Psoas muscle (tissue), 8 donors: Measurements from ENCODE around the gene SPG21. TPM values are rescaled to one million over a fixed set of nuclear protein-coding genes. Genes with fewer than 3 reads are reported as not detected.

Experiments used
- ATAC-seq, 4 donors: fragments of 200-7000 bp; cut with Tn5 transposase; one replicate each; pipeline ENCODE4 v1.9.1; 2020; ENCODE audit warnings: moderate library complexity in 3 of 4, mild to moderate bottlenecking in 2 of 4
- DNase-seq, 2 donors: peaks; one replicate each; pipeline ENCODE4 v3.0.0-alpha.2; 2020
- H3K27ac ChIP-seq: fragments of 200-600 bp; one replicate; pipeline ENCODE4 v1.8.0; 2022
- H3K27me3 ChIP-seq, 3 donors: fragments of 200-600 bp in 1 of 3; one replicate each; pipeline versions ENCODE4 v1.6.1 to v1.8.0; 2013 to 2022; ENCODE audit warnings: low read length in 2 of 3, mild to moderate bottlenecking in 2 of 3, moderate library complexity in 1 of 3; ENCODE audit not compliant: insufficient read depth in 3 of 3
- H3K36me3 ChIP-seq, 2 donors: fragments of 200-600 bp in 1 of 2; one replicate each; pipeline versions ENCODE4 v1.6.1 to v1.8.0; 2013 to 2022; ENCODE audit warnings: low read depth in 1 of 2, mild to moderate bottlenecking in 1 of 2, moderate library complexity in 1 of 2; ENCODE audit not compliant: insufficient read depth in 1 of 2
- H3K4me1 ChIP-seq: fragments of 200-600 bp; one replicate; pipeline ENCODE4 v1.8.0; 2022
- H3K4me3 ChIP-seq: fragments of 200-600 bp; one replicate; pipeline ENCODE4 v1.8.0; 2022; ENCODE audit warnings: mild to moderate bottlenecking
- H3K9me3 ChIP-seq: fragments of 200-600 bp; one replicate; pipeline ENCODE4 v1.8.0; 2022
- CTCF ChIP-seq: fragments of 200-600 bp; IDR thresholded peaks from one replicate; pipeline ENCODE4 v1.8.0; 2022; ENCODE audit warnings: antibody characterized with exemption
- WGBS, 3 donors: extraction: QIAGEN DNeasy Blood & Tissue Kit; methylation state at CpG; one replicate each; pipeline versions ENCODE4 v1.1.6 to v1.1.7; 2013; 5-methylcytosine and 5-hydroxymethylcytosine counted together
- intact Hi-C, 2 donors: fragments of 100-400 bp; cut with DNase I; formaldehyde crosslinking; loops; one replicate each; pipeline versions ENCODE4 v1.11.0 to v1.14.2; 2022
- polyA plus RNA-seq, 3 donors: library from polyadenylated mRNA; stranded (reverse); fragments of 200-250 nt; gene quantifications; one replicate each; pipeline ENCODE4 v1.2.3, GENCODE V29; 2013
- total RNA-seq, 4 donors: library from RNA; stranded (reverse); fragmentation: NEBNext Ultra II Directional in 2 of 4; extraction: Animal tissue kit (Norgen Biotek cat#: 25700) in 2 of 4; gene quantifications; one replicate each; pipeline versions ENCODE4 v1.2.1 to v1.2.4, GENCODE V29; 2021 to 2023
- donor health status: healthy with polysubstance abuse.
- donor health status: DM: no; HTN: no; CAD: no; lungs with moderate emphysema.
- donor health status: Bipolar disorder and iron deficiency.
- donor health status: healthy.
- donor health status: DM: yes; HTN: yes; CAD: no.
- donor health status: DM: no; HTN: no; CAD: no.
- donor health status: DM: no; HTN: no; CAD: no.
- donor health status: DM: yes; HTN: yes; CAD: no.

Gene SPG21
- total and polyA plus RNA-seq, 7 donors, result 38.6 to 106 (median 58.4) TPM

- WGBS, 3 donors, result 88 to 91% (median 90%) methylated on average over 13 of the region's 13 CpGs
- Histone ChIP-seq H3K9me3 (no peaks in the 10 kb centered on the region), H3K36me3 (no peaks in the 10 kb centered on the region), H3K4me3 (no peak overlapping the region), H3K4me1 (no peaks in the 10 kb centered on the region), H3K27me3 (no peaks in the 10 kb centered on the region), H3K27ac (no peak overlapping the region)
- intact Hi-C loops, result no loop called here
- no peak for DNase-seq
- ATAC-seq, result no peak
- TF ChIP-seq CTCF, result no peak
Measured at GRCh38 chr15:64925335-64926330, 64.1 kb downstream of the SPG21 start.

GRCh38 chr15:64923546-64923945, 66.2 kb downstream of the SPG21 start:
- DNase-seq (no peak), ATAC-seq (no peak)
- Histone ChIP-seq H3K4me3 (no peak overlapping the region), H3K4me1 (no peaks in the 10 kb centered on the region), H3K9me3 (no peaks in the 10 kb centered on the region), H3K36me3 (no peaks in the 10 kb centered on the region), H3K27ac (no peak overlapping the region), H3K27me3 (no peaks in the 10 kb centered on the region)
- 95 to 100% (median 100%) methylated on average over 2 of the region's 2 CpGs for WGBS, 3 donors
- TF ChIP-seq CTCF, result no peak
- intact Hi-C loops, result no loop called here

GRCh38 chr15:64921711-64922110, 68.0 kb downstream of the SPG21 start:
- H3K27me3 ChIP-seq, result no peaks in the 10 kb centered on the region
- no peak for ATAC-seq
- no peaks in the 10 kb centered on the region for H3K36me3 ChIP-seq
- H3K27ac ChIP-seq, result no peak overlapping the region
- DNase-seq, result no peak
- H3K4me3 ChIP-seq, result no peak overlapping the region
- no peak for TF ChIP-seq CTCF
- intact Hi-C loops, result no loop called here
- no peaks in the 10 kb centered on the region for H3K4me1 ChIP-seq
- no peaks in the 10 kb centered on the region for H3K9me3 ChIP-seq
- WGBS, 3 donors, result 81 to 90% (median 86%) methylated on average over 5 to 6 of the region's 6 CpGs

GRCh38 chr15:64919721-64920120, 70.0 kb downstream of the SPG21 start:
- intact Hi-C loops, result no loop called here
- no peak for TF ChIP-seq CTCF
- Histone ChIP-seq H3K36me3 (no peaks in the 10 kb centered on the region), H3K27ac (no peak overlapping the region), H3K9me3 (no peaks in the 10 kb centered on the region), H3K27me3 (no peaks in the 10 kb centered on the region), H3K4me3 (no peak overlapping the region), H3K4me1 (no peaks in the 10 kb centered on the region)
- no peak for DNase-seq
- no peak for ATAC-seq
- 91 to 97% (median 96%) methylated on average over 4 of the region's 4 CpGs for WGBS, 3 donors
